Cardiac muscle cell (in vitro differentiated cells and primary cell): ENCODE results near the gene APC2. TPM values are rescaled to one million over a fixed set of nuclear protein-coding genes. Genes with fewer than 3 reads are reported as not detected.
A peak's percentile ranks its signal among the peaks of the same experiment; 100 is the strongest.
"Not testable (repeated sequence)": the region's sequence is repeated elsewhere in the genome, so short reads cannot be mapped to it uniquely, and the experiment has no call there.

Source experiments
- DNase-seq, 2 donors: peaks; one replicate each; pipeline versions ENCODE4 v3.0.0 to v3.0.0-alpha.2; 2010 to 2017; ENCODE audit warnings: low read depth in 1 of 2, low spot score in 1 of 2
- H3K27ac ChIP-seq: fragments of 200-600 bp; sonication (generic); 2 replicates; pipeline ENCODE4 v1.5.1; 2016
- H3K27me3 ChIP-seq: fragments of 200-600 bp; sonication (generic); 2 replicates; pipeline ENCODE4 v1.6.0; 2016; ENCODE audit warnings: control low read depth
- H3K36me3 ChIP-seq: fragments of 200-600 bp; sonication (generic); 2 replicates; pipeline ENCODE4 v1.5.1; 2016; ENCODE audit warnings: control low read depth
- H3K4me1 ChIP-seq: fragments of 200-600 bp; sonication (generic); 2 replicates; pipeline ENCODE4 v1.8.1; 2017; ENCODE audit warnings: low read depth, mild to moderate bottlenecking, mixed run types
- H3K4me3 ChIP-seq: fragments of 200-600 bp; sonication (generic); 2 replicates; pipeline ENCODE4 v1.5.1; 2016; ENCODE audit warnings: mild to moderate bottlenecking
- H3K9me3 ChIP-seq: fragments of 200-600 bp; sonication (generic); 2 replicates; pipeline ENCODE4 v1.5.1; 2017; ENCODE audit warnings: low read depth, mild to moderate bottlenecking, control low read depth
- CTCF ChIP-seq: IDR thresholded peaks from 2 replicates; pipeline ENCODE4 v1.5.1; 2012; ENCODE audit warnings: low read depth, mild to moderate bottlenecking, low read length
- polyA plus RNA-seq: library from polyadenylated mRNA; unstranded; fragments of >200 nt; fragmentation: Nextera tagmentation; extraction: Ambion mirVana; gene quantifications from 2 replicates; pipeline ENCODE4 v1.2.1, GENCODE V29; 2016
- total RNA-seq: library from RNA; depleted of rRNA; stranded (reverse); fragments of >200 nt; gene quantifications from 2 replicates; pipeline ENCODE4 v1.2.3, GENCODE V29; 2016

Gene APC2
- total and polyA plus RNA-seq, 2 experiments from 2014 or later: 0.42 to 0.94 TPM

DNA sequence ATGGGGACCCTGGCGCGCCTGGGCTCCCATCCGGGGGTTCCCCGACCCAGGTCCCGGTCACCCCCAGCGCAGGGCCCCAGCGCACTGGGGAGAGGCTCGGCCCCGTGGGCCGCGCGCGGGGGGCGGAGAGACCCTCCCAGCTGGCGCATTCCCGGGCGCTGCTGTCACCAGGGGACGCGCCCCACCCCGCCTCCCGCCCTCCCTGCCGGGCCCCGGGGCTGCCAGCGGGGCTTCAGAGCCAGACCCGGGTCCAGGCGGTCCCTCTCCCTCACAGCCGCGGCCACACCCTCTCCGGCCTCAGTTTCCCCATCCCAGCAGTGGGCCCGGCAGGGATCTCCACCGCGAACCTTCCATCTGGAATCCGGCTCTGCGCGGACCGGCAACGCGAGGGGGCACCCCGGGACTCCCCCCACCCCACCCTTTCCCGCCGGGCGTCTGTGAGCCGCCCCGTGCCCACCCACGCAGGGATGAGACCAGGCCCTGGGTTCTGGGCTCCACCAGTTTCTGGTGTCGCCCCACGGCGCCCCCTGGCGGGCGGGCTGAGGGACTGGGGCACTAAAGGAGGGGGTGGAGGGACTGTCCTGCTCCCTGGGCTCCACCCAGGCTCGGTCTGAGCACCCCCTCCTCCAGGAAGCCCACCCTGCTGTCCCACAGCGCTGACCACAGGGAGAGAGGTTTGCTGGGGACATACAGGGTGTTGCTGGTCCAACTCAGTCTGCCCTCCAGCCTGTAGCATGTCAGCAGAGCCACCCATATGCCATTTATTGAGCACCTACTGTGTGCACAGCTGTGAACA lies 63.8 kb downstream of the APC2 start:
- peak; percentile 64 for TF ChIP-seq CTCF
- Histone ChIP-seq H3K4me1 (no peaks in the 10 kb centered on the region), H3K36me3 (no peaks in the 10 kb centered on the region), H3K27me3 (peaks cover 22% of the 10 kb centered on the region), H3K27ac (no peak overlapping the region), H3K4me3 (peak overlapping the region; percentile 44), H3K9me3 (no peaks in the 10 kb centered on the region)
- peak; percentile 23 to 59 for DNase-seq

- H3K4me1 ChIP-seq: no peaks in the 10 kb centered on the region
- TF ChIP-seq CTCF: no peak
- no peak overlapping the region for H3K4me3 ChIP-seq
- H3K36me3 ChIP-seq: no peaks in the 10 kb centered on the region
- H3K27me3 ChIP-seq: peaks cover 25% of the 10 kb centered on the region
- DNase-seq: no peak
- no peaks in the 10 kb centered on the region for H3K9me3 ChIP-seq
- H3K27ac ChIP-seq: no peak overlapping the region
These were observed 64.4 kb downstream of the APC2 start for GRCh38 chr19:1514295-1514661.

GRCh38 chr19:1514986-1515721 lies 65.2 kb downstream of the APC2 start:
- H3K27me3 ChIP-seq: peaks cover 29% of the 10 kb centered on the region
- no peak for TF ChIP-seq CTCF
- no peak overlapping the region for H3K27ac ChIP-seq
- DNase-seq: no peak
- H3K4me3 ChIP-seq: no peak overlapping the region
- no peaks in the 10 kb centered on the region for H3K9me3 ChIP-seq
- H3K4me1 ChIP-seq: no peaks in the 10 kb centered on the region
- H3K36me3 ChIP-seq: no peaks in the 10 kb centered on the region

DNA sequence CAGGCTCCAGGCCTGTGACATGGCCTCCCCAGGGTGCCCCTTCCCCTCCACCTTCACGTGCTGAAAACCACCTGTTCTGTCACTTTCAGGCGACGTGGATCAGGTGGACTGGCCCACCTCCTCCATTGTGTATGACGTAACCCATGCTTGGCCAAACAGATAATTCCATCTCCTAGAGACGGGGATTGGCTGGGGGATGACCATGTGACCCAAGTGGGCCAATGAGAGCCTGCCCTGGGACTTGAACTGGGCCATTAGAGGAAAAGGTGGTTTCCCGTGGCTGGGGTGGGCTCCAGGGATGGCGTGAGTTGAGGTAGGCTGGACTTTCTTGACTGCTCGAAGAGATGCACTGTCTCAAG lies 66.5 kb downstream of the APC2 start:
- H3K36me3 ChIP-seq: no peaks in the 10 kb centered on the region
- H3K9me3 ChIP-seq: no peaks in the 10 kb centered on the region
- H3K4me3 ChIP-seq: no peak overlapping the region
- no peak for DNase-seq
- H3K27me3 ChIP-seq: peaks cover 33% of the 10 kb centered on the region
- H3K27ac ChIP-seq: no peak overlapping the region
- no peaks in the 10 kb centered on the region for H3K4me1 ChIP-seq
- no peak for TF ChIP-seq CTCF

GRCh38 chr19:1518471-1518870 lies 68.5 kb downstream of the APC2 start:
- TF ChIP-seq CTCF: no peak
- DNase-seq: no peak
- H3K4me3 ChIP-seq: no peak overlapping the region
- no peaks in the 10 kb centered on the region for H3K4me1 ChIP-seq
- H3K27me3 ChIP-seq: peaks cover 42% of the 10 kb centered on the region
- H3K36me3 ChIP-seq: no peaks in the 10 kb centered on the region
- H3K27ac ChIP-seq: no peak overlapping the region
- no peaks in the 10 kb centered on the region for H3K9me3 ChIP-seq

GRCh38 chr19:1519802-1520201 lies 69.9 kb downstream of the APC2 start:
- not testable (repeated sequence) for H3K27ac ChIP-seq, H3K4me1 ChIP-seq, H3K36me3 ChIP-seq, H3K9me3 ChIP-seq, DNase-seq, H3K4me3 ChIP-seq
- peaks cover 46% of the 10 kb centered on the region for H3K27me3 ChIP-seq
